Breast epithelium (tissue), 4 donors: ENCODE measurements around the gene BRSK1. TPM values are rescaled to one million over a fixed set of nuclear protein-coding genes. Genes with fewer than 3 reads are reported as not detected.

ENCODE experiments used
- DNase-seq, 2 donors: peaks; one replicate each; pipeline ENCODE4 v3.0.0-alpha.2; 2019; ENCODE audit warnings: low spot score in 2 of 2
- H3K27ac ChIP-seq, 2 donors: fragments of 200-600 bp; sonication (generic) in 1 of 2; one replicate each; pipeline ENCODE4 v1.5.1; 2016 to 2019; ENCODE audit warnings: mild to moderate bottlenecking in 1 of 2
- H3K27me3 ChIP-seq, 2 donors: fragments of 200-600 bp; sonication (generic) in 1 of 2; one replicate each; pipeline versions ENCODE4 v1.5.1 to v1.6.0; 2017 to 2019; ENCODE audit warnings: control low read depth in 1 of 2, mild to moderate bottlenecking in 1 of 2
- H3K36me3 ChIP-seq: fragments of 200-600 bp; one replicate; pipeline ENCODE4 v1.5.1; 2019
- H3K4me1 ChIP-seq, 2 donors: fragments of 200-600 bp; sonication (generic); one replicate each; pipeline ENCODE4 v1.5.1; 2016 to 2019; ENCODE audit warnings: control low read depth in 1 of 2
- H3K4me3 ChIP-seq, 3 donors: fragments of 200-600 bp; sonication (generic); 1 replicate in 2 of 3; 2 replicates in 1 of 3; pipeline ENCODE4 v1.5.1; 2016 to 2019; ENCODE audit warnings: mild to moderate bottlenecking in 3 of 3, moderate library complexity in 2 of 3
- H3K9me3 ChIP-seq, 2 donors: fragments of 200-600 bp; sonication (generic) in 1 of 2; one replicate each; pipeline ENCODE4 v1.5.1; 2016 to 2019; ENCODE audit warnings: control low read depth in 1 of 2
- CTCF ChIP-seq, 3 donors: fragments of 450-650 bp; IDR thresholded peaks; one replicate each; pipeline ENCODE4 v1.5.1; 2016 to 2017; ENCODE audit warnings: antibody characterized with exemption in 3 of 3, mild to moderate bottlenecking in 3 of 3, moderate library complexity in 3 of 3
- POLR2A ChIP-seq: fragments of 450-650 bp; IDR thresholded peaks from one replicate; pipeline ENCODE4 v1.6.1; 2016; ENCODE audit warnings: antibody characterized with exemption, mild to moderate bottlenecking, moderate library complexity
- POLR2AphosphoS5 ChIP-seq, 3 donors: sonication (generic); formaldehyde crosslinking; IDR thresholded peaks; one replicate each; pipeline ENCODE4 v1.6.1; 2017; ENCODE audit warnings: antibody characterized with exemption in 3 of 3
- intact Hi-C: fragments of 100-400 bp; cut with DNase I; formaldehyde crosslinking; loops from one replicate; pipeline ENCODE4 v1.15.1; 2023; ENCODE audit warnings: low total_unique reads
- total RNA-seq, 3 donors: library from RNA; depleted of rRNA; stranded (reverse); fragments of >200 nt; gene quantifications; one replicate each; pipeline ENCODE4 v1.1.0, GENCODE V29; 2016

BRSK1 gene
- total RNA-seq, 3 donors from 2014 or later, result 2.5 to 4.6 TPM; not detected in 1

GRCh38 chr19:55358943-55359908 lies 75.4 kb downstream of the BRSK1 start:
- no peak for TF ChIP-seq CTCF (IDR thresholded peaks at IDR 0.05)
- TF ChIP-seq POLR2A, result no peak
- TF ChIP-seq POLR2AphosphoS5 (IDR thresholded peaks at IDR 0.05), result no peak
- Histone ChIP-seq H3K36me3 (no peaks in the 10 kb centered on the region), H3K9me3 (no peaks in the 10 kb centered on the region), H3K4me3 (no peak overlapping the region), H3K27me3 (peaks cover 0 to 4% of the 10 kb centered on the region in 2 donors), H3K27ac (no peak overlapping the region), H3K4me1 (peaks cover 0 to 3% of the 10 kb centered on the region in 2 donors)
- DNase-seq, result no peak
- intact Hi-C loops, result no loop called here

DNA sequence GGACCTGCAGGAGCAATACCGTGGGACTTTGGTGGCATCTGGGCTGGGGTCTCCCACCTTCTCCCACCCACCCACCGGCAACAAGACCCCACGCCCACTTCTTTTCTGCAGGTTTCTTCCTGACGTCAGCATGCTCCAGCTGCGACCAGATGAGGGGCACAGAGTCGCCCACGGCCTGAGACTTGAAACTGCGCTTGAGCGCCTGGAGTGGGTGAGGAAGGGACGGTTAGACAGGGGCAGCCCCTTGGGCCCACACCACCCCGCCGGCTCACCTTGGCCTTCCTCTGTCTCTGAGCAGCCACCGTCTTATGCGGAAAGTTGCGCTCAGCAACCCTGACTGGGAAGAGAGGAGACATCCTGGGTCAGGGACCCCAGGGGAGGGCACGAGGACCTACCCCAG lies 77.1 kb downstream of the BRSK1 start:
- Histone ChIP-seq H3K4me3 (no peak overlapping the region), H3K36me3 (no peaks in the 10 kb centered on the region), H3K9me3 (no peaks in the 10 kb centered on the region), H3K27ac (no peak overlapping the region), H3K4me1 (no peaks in the 10 kb centered on the region), H3K27me3 (no peaks in the 10 kb centered on the region)
- intact Hi-C loops, result no loop called here
- TF ChIP-seq CTCF (IDR thresholded peaks at IDR 0.05), result no peak
- TF ChIP-seq POLR2A, result no peak
- DNase-seq, result no peak

Other genes with a start within 250 kb of the BRSK1 start
- gene GP6, start 245.7 kb upstream of the BRSK1 start, total RNA-seq, result not detected
- gene RDH13, start 220.8 kb upstream of the BRSK1 start, total RNA-seq, result 10 to 100 TPM; 11.4 to 33.4 (median 22.3) TPM
- 10 to 100 TPM in 2 of 3 donors, 1 to 10 TPM in 1; 2.4 to 51.1 (median 50.1) TPM for gene EPS8L1, start 208.1 kb upstream of the BRSK1 start, total RNA-seq
- gene PPP1R12C, start 166.4 kb upstream of the BRSK1 start, total RNA-seq, result 100 to 1,000 TPM in 1 of 3 donors, 10 to 100 TPM in 2; 68.3 to 148 (median 91.7) TPM
- 1 to 10 TPM in 2 of 3 donors, not detected in 1; 3.7 to 7.2 TPM for gene TNNT1, start 134.8 kb upstream of the BRSK1 start, total RNA-seq
- 1 to 10 TPM in 1 of 3 donors, not detected in 2; 2.6 TPM for gene TNNI3, start 126.3 kb upstream of the BRSK1 start, total RNA-seq
- gene DNAAF3, start 117.4 kb upstream of the BRSK1 start, total RNA-seq, result 1 to 10 TPM in 2 of 3 donors, not detected in 1; 4.7 to 4.9 TPM
- under 1 TPM in 1 of 3 donors, not detected in 2; under 0.01 TPM for gene SYT5, start 103.7 kb upstream of the BRSK1 start, total RNA-seq
- 10 to 100 TPM in 1 of 3 donors, 1 to 10 TPM in 1, under 1 TPM in 1; 0.73 to 10.2 (median 2.1) TPM for gene PTPRH, start 74.5 kb upstream of the BRSK1 start, total RNA-seq
- 1 to 10 TPM in 2 of 3 donors, under 1 TPM in 1; 0.80 to 3.6 (median 1.6) TPM for gene TMEM86B, start 55.2 kb upstream of the BRSK1 start, total RNA-seq
- 10 to 100 TPM; 23.8 to 31.5 (median 28.2) TPM for gene PPP6R1, start 25.0 kb upstream of the BRSK1 start, total RNA-seq
- gene HSPBP1, start 3.9 kb upstream of the BRSK1 start, total RNA-seq, result 10 to 100 TPM; 13.3 to 36.1 (median 32.6) TPM
- 10 to 100 TPM in 1 of 3 donors, 1 to 10 TPM in 2; 1.6 to 11.8 (median 3.1) TPM for gene TMEM150B, start 41.3 kb downstream of the BRSK1 start, total RNA-seq
- 10 to 100 TPM in 2 of 3 donors, 1 to 10 TPM in 1; 6.1 to 20.8 (median 18.4) TPM for gene KMT5C, start 55.9 kb downstream of the BRSK1 start, total RNA-seq
- gene COX6B2, start 70.7 kb downstream of the BRSK1 start, total RNA-seq, result 1 to 10 TPM in 1 of 3 donors, under 1 TPM in 1, not detected in 1; 0.73 to 1.3 TPM
- not detected for gene GARIN5B, start 79.3 kb downstream of the BRSK1 start, total RNA-seq
- 1 to 10 TPM in 1 of 3 donors, under 1 TPM in 1, not detected in 1; 0.29 to 1.3 TPM for gene IL11, start 86.5 kb downstream of the BRSK1 start, total RNA-seq
- gene TMEM190, start 92.8 kb downstream of the BRSK1 start, total RNA-seq, result not detected
- gene TMEM238, start 100.3 kb downstream of the BRSK1 start, total RNA-seq, result 10 to 100 TPM in 1 of 3 donors, 1 to 10 TPM in 2; 4.5 to 12.7 (median 9.8) TPM
- 100 to 1,000 TPM; 462 to 673 (median 471) TPM for gene RPL28, start 101.9 kb downstream of the BRSK1 start, total RNA-seq
- 1 to 10 TPM; 7.2 to 9.0 (median 8.9) TPM for gene UBE2S, start 123.8 kb downstream of the BRSK1 start, total RNA-seq
- gene SHISA7, start 159.3 kb downstream of the BRSK1 start, total RNA-seq, result under 1 TPM in 1 of 3 donors, not detected in 2; 0.29 TPM
- 10 to 100 TPM; 42.7 to 71.5 (median 57.0) TPM for gene ISOC2, start 177.6 kb downstream of the BRSK1 start, total RNA-seq
- not detected for gene C19orf85, start 180.8 kb downstream of the BRSK1 start, total RNA-seq
- gene ZNF628, start 192.6 kb downstream of the BRSK1 start, total RNA-seq, result 1 to 10 TPM; 2.1 to 4.4 (median 4.3) TPM
- gene NAT14, start 201.2 kb downstream of the BRSK1 start, total RNA-seq, result 10 to 100 TPM in 2 of 3 donors, 1 to 10 TPM in 1; 1.9 to 11.3 (median 10.8) TPM
- 1 to 10 TPM; 3.6 to 7.2 (median 3.8) TPM for gene SSC5D, start 204.4 kb downstream of the BRSK1 start, total RNA-seq